ENCODE results near the gene CCDC88C.
"Not testable (repeated sequence)": the region's sequence is repeated elsewhere in the genome, so short reads cannot be mapped to it uniquely, and the experiment has no call there.

Gene CCDC88C, protein sequence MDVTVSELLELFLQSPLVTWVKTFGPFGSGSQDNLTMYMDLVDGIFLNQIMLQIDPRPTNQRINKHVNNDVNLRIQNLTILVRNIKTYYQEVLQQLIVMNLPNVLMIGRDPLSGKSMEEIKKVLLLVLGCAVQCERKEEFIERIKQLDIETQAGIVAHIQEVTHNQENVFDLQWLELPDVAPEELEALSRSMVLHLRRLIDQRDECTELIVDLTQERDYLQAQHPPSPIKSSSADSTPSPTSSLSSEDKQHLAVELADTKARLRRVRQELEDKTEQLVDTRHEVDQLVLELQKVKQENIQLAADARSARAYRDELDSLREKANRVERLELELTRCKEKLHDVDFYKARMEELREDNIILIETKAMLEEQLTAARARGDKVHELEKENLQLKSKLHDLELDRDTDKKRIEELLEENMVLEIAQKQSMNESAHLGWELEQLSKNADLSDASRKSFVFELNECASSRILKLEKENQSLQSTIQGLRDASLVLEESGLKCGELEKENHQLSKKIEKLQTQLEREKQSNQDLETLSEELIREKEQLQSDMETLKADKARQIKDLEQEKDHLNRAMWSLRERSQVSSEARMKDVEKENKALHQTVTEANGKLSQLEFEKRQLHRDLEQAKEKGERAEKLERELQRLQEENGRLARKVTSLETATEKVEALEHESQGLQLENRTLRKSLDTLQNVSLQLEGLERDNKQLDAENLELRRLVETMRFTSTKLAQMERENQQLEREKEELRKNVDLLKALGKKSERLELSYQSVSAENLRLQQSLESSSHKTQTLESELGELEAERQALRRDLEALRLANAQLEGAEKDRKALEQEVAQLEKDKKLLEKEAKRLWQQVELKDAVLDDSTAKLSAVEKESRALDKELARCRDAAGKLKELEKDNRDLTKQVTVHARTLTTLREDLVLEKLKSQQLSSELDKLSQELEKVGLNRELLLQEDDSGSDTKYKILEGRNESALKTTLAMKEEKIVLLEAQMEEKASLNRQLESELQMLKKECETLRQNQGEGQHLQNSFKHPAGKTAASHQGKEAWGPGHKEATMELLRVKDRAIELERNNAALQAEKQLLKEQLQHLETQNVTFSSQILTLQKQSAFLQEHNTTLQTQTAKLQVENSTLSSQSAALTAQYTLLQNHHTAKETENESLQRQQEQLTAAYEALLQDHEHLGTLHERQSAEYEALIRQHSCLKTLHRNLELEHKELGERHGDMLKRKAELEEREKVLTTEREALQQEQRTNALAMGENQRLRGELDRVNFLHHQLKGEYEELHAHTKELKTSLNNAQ (N-terminal part only)

DNA sequence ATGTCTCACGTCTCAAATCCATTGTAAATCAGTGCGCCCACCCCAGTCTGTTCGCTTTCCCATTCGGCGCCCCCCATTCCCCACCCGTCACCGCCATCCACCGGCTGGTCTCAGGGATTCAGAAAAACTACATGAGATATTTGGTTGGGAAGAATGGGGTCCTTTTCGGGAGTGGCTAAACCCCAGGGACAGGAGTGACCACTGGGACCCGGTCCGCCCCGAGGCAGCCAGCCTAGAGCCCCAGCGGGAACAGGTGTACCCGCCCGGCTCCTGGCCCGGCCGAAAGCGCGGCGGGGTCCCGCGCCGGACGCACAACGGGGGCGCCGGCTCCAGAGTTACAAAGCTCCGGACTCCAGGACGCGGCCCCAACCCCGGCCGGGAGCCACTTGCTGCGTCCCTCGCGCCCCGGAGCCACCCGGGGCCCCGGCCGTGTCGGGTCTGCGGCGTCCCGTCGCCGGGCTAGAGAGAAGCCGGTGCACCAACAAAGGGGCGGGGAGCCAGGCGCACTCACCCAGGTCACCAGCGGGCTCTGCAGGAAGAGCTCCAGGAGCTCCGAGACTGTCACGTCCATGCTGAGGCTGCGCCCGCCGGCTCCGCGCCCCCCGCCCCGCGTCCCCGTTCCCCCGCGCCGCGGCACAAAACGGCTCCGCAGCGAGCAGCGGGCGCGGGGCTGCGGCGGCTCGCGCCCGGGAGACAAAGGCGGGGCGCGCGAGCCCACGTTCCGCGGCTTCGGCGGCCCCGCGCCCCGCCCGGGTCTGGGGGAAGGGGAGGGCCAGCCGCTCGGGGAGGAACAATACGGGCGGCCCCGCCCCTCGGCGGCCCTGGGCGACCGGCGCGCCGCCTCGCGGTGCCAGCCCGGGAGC, at the start of gene CCDC88C:
Gene CCDC88C, minus strand, starts transcription at position 701 of the 863 bp plus-strand sequence. Its CDS starts 130 bp downstream, at position 571.
- no peak for DNase-seq (ENCODE audit: low read depth)

DNA sequence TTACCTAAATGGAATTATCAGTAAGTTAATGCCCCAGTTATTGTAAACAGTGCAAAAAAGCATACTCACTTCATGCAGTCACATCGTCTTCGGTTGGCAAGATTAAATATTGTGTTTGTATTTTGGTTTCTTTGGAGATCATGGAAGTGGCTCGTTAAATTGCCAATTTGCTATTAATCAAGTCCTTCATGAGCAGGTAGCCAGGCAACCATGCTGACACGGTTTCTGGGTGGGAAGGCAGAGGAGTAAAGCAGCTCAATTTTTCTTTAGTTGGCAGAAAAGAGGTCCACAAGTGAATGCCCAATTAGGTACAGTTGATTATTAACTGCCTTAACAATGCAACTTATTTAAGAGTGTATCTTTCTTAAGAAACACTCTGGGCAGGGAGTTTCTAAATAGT, 48.6 kb upstream of the CCDC88C start:
- no peak for DNase-seq (ENCODE audit: low read depth)

DNA sequence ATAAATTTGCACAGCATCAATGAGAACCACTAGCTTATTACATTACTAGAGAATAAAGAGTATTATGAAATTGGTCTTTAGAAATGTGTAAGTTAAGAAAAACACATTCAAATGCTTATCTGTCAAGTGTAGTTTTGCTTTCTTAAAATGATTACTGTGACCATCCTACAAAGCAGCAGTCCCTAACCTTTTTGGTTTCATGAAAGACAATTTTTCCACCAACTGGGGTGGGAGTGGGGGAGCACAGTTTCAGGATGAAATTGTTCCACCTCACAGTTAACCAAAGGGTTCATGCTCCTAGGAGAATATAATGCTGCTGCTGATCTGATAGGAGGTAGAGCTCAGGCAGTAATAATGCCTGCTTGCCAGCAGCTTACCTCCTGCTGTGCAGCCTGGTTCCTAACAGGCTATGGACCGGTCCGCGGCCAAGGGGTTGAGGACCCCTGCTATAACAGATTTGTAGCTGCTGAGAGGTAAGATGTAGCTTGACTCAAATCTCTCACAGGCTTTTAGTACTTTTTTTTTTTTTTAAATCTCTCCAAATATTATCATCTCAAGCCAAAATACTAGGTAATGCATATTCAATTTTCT, 47.1 kb upstream of the CCDC88C start:
- DNase-seq (ENCODE audit: low read depth): no peak

DNA sequence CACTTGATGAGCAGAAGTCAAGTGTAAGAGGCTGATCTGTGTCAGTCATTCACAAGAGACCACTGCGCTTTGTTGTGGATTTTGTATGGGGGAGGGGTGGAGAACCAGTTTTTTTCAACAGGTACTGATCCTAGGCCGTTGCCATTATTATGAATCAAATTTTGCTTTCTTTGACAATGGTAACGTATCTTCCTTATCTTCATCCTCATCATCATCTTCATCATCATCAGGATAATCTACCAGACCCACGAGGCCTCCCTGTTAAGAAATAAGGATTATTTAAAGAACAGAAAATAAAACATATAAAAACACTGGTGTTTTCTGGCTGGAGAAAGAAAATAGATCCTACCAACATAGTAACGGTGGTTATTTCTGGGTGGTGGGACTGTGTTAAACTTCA, 41.0 kb upstream of the CCDC88C start:
- DNase-seq (ENCODE audit: low read depth): no peak

DNA sequence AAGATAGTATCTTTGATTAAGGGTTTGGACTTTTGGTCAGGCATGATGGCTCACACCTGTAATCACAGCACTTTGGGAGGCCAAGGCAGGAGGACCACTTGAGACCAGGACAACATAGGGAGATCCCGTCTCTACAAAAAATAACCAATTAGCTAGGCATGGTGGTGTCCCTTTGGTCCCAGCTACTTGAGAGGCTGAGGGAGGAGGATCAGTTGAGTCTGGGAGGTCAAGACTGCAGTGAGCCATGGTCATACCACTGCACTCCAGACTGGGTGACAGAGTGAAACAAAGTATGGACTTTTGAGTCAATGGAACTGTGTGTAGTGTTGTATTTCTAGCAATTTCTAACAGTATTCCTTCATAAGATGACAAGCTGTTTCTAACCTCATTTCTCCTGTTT, 38.7 kb upstream of the CCDC88C start:
- no peak for DNase-seq (ENCODE audit: low read depth)

DNA sequence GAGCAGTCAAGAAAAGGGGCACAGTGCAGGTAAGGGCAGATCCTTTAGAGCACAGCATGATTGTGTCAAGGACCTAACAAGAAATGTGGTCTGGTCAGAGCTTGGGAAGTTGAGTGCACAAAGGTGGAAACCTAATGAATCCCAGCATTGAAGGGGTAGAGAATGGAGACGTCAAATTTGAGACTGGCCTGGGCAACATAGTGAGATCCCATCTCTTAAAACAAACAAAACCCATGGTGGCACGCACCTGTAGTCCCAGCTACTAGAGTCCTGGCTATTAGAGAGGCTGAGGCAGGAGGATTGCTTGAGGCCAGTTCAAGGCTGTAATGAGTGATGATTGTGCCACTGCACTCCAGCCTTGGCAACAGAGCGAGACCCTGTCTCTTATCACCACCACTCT, 37.0 kb upstream of the CCDC88C start:
- no peak for DNase-seq (ENCODE audit: low read depth)

DNA sequence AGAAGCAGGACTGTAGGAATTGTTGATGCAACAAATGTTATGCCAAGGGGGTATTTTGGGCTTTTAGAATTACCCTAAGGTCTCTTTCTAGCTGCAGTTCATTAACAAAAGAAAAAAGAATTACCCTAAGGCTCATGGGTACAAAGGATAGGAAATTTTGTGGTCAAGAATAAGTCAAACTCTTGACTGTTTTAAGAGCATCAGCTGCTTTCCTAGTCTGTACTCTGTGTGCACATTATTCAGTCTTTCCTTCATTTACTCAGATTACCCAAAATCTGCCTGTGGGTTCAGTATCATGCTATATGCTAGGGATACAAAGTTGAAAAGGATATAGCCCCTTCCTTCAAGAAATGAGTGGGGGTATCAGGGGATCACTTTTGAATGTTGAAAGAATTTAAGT, 36.5 kb upstream of the CCDC88C start:
- no peak for DNase-seq (ENCODE audit: low read depth)

DNA sequence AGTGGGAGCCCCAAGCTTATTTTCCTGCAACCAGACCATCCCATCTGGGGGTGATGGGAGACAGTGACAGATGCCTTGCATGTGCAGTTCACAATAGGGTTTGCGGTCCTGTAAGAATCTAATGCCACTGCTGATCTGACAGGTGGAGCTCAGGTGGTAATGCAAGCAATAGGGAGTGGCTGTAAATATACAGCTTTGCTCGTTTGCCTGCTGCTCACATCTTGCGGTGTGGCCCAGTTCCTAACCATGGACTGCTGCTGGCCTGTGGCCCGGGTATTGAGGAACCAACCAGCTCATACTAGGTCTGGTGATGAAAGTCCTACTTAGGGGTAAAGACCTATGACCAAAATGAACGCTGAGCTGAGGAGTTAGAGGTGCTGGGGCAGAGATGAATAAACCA, 36.1 kb upstream of the CCDC88C start:
- DNase-seq (ENCODE audit: low read depth): peak; percentile 4

DNA sequence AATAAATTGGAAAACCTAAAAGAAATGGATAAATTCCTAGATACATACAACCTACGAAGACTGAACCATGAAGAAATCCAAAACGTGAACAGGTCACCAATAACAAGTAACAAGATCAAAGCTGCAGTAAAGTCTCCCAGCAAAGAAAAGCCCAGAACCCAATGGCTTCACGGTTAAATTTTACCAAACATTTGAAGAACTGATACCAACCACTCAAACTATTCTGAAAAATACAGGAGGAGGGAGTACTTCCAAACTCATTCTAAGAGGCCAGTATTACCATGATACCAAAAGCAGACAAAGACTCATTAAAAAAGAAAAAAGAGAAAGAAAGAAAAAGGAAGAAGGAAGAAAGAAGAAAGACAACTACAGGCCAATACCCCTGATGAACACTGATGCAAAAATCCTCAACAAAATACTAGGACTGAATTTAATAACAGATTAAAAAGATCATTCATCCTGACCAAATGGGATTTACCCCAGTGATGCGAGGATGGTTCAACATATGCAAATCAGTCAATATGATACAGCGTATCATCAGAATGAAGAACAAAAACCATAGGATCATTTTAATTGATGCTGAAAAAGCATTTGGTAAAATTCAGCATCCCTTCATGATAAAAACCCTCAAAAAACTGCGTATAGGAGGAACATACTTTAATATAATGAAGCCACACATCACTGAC, 26.9 kb upstream of the CCDC88C start:
- no peak for DNase-seq (ENCODE audit: low read depth)

DNA sequence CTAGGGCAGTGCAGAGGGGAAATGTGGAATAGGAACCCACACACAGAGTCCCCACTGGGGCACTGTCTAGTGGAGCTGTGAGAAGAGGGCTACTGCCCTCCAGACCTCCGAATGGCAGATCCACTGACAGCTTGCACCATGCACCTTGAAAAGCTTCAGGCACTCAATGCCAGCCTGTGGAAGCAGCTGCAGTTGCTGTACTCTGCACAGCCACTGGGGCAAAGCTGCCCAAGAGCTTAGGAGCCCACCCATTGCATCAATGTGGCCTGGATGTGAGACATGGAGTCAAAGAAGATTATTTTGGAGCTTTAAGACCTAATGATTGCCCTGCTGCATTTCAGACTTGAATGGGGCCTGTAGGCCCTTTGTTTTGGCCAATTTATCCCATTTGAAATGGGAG, 21.7 kb upstream of the CCDC88C start:
- no peak for DNase-seq (ENCODE audit: low read depth)

DNA sequence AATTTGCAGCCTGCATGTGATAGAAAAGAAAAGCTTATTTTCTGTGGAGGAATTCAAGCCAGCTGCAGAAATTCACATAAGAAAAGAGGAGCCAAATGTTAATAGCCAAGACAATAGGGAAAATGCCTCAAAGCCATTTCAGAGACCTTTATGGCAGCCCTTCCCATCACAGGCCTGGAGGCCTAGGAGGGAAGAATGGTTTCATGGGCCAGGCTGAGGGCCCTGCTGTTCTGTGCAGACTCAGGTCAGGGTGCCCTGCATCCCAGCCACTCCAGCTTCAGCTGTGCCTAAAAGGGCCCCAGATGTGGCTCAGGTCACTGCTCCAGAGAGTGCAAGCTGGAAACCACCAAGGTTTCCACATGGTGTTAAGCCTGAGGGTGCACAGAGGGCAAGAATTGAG, 21.2 kb upstream of the CCDC88C start:
- DNase-seq (ENCODE audit: low read depth): no peak

DNA sequence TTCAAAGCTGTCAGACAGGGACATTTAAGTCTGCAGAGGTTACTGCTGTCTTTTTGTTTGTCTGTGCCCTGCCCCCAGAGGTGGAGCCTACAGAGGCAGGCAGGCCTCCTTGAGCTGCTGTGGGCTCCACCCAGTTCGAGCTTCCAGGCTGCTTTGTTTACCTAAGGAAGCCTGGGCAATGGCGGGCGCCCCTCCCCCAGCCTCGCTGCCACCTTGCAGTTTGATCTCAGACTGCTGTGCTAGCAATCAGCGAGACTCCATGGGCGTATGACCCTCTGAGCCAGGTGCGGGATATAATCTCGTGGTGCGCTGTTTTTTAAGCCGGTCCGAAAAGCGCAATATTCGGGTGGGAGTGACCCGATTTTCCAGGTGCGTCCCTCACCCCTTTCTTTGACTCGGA, 18.6 kb upstream of the CCDC88C start:
- DNase-seq (ENCODE audit: low read depth): not testable (repeated sequence)

DNA sequence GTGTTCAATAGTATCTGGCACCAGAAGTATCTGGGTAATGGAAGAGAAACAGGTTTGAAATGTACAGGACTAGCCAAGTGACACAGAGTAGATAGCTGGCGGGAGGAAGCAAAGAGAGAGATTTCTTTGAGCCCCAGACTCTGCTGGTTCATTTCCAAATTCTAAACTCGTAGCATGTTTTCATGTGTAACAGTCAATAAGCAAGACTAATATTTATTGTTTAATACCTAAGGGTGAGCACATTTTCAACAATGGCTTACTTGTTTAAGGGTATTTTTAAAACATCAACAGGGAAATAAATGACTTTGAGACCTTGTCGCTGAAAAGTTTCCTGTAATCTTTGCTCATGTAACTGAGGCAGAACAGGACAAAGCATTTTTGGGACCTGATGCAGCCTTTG, 11.8 kb upstream of the CCDC88C start:
- DNase-seq (ENCODE audit: low read depth): no peak

DNA sequence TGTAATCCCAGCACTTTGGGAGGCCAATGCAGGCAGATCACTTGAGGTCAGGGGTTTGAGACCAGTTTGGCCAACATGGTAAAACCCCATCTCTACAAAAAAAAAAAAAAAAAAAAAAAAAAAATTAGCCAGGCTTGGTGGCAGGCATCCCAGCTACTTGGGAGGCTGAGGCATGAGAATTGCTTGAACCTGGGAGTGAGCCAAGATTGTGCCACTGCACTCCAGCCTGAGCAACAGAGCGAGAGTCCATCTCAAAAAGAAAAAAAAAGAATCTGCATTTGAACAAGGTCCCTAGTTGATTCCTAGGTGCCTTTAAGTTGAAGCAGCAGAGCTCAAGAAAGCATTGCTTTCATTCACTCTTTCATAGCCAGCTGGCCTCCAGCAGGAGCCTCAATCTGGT, 11.3 kb upstream of the CCDC88C start:
- DNase-seq (ENCODE audit: low read depth): not testable (repeated sequence)

DNA sequence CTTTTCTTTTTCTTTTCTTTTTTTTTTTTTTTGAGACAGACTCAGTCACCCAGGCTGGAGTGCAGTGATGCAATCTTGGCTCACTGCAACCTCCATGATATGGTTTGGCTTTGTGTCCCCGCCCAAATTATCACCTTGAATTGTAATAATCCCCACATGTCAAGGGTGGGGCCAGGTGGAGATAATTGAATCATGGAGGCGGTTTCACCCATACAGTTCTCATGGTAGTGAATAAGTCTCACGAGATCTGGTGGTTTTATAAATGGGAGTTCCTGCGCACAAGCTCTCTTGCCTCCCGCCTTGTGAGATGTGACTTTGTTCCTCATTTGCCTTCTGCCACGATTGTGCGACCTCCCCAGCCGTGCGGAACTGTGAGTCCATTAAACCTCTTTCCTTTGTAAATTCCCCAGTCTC, 7.9 kb upstream of the CCDC88C start:
- DNase-seq (ENCODE audit: low read depth): not testable (repeated sequence)

DNA sequence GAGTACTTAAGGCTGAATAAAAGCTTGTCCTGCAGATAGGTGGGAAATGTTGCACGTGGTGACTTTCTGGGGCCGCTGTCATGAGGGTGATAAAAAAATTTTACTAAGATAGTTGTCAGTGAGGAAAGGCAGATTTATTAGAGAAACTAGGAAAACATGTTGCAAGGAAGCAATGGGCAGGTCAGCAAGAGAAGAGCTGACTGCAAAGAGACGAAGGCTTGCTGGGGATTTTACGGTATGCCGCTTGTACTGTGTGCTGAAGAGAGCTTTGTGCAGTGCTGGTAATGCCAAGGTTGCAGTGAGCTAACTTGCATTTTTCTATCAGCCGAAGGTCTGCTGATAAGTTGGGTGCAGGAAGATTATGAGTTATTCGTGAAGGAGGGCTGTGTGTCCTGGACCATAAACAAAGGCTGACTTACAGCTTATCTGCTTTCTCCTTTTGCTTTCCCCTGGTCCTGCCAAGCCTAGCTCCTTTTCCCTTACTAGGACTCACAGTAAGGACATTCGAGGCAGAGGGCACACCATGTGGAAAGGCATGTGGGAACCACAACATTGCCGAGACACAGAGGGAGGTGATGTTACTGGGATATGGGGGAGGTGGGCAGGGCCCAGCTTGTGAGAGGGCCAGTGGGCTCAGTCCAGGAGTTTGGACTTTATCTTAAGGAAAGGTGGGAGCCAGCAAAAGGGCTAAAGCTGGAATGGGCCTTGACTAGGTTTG, 7.4 kb upstream of the CCDC88C start:
- DNase-seq (ENCODE audit: low read depth): no peak

DNA sequence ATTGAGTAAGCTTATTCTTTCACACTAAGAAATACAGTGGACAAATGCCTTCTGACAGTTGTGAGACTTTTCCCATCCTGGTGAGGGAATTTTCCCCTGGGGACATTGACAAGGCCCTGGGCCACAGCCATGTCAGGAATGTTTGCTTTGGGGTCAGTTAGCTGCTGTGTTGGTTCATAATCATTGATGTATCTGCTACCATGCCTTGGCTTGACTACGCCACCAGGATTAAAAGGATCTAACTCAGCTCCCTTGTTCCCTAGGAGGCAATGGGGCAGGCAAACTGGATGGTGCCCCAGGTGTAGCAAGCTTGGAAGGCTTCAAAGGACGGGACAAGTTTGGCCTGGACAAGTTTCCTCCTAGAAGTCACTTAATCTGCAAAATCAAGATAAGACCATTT, 3.1 kb upstream of the CCDC88C start:
- DNase-seq (ENCODE audit: low read depth): no peak

DNA sequence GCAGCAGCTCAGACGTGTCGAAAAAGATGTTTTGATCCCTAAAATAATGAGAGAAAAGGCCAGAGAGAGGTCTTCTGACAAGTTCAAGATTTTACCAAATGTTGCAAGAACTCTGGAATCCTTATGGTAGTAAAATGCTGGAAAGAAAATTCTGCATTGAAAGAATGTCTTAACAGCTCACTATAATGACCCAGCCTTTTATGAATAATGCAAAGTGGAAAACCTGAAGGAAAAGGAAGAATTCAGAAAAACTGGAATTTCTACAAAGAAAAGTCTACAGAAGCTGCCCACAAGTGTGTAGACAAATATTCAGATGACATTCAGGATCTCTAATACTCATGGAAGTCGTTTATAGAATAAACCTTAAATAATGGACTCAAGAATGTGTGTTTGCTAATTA, 1.8 kb upstream of the CCDC88C start:
- no peak for DNase-seq (ENCODE audit: low read depth)

DNA sequence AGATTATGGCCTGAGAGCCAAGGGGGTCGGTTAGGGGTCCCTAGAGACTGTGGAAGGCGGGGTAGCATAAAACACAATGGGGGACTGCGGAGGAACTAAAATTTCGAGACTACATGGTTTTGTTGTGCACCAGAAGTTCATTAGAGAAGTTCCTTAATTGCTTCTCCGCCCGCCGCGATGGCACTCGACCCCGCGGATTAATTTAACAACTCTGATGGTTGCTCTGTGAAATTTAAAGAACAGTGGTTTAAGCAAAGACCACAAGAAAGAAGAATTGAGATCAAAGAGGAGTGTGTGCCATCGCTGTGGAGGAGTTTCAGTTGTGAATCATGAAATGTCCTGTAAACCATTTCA, 1.4 kb upstream of the CCDC88C start:
- DNase-seq (ENCODE audit: low read depth): no peak

Data from fibroblast of gingiva (primary cell).